Transverse colon (tissue), 4 donors: Measurements from ENCODE around the gene SH3RF1. TPM values are rescaled to one million over a fixed set of nuclear protein-coding genes. Genes with fewer than 3 reads are reported as not detected.

Experiments
- DNase-seq: peaks from one replicate; pipeline ENCODE4 v3.0.0-alpha.2; 2019
- H3K27ac ChIP-seq, 4 donors: fragments of 200-600 bp; sonication (generic); 2 replicates each; pipeline ENCODE4 v1.5.1; 2016 to 2018; ENCODE audit warnings: inconsistent platforms in 4 of 4
- H3K27me3 ChIP-seq: fragments of 200-600 bp; sonication (generic); 2 replicates; pipeline ENCODE4 v1.5.1; 2017; ENCODE audit warnings: inconsistent platforms
- H3K36me3 ChIP-seq, 4 donors: fragments of 200-600 bp; sonication (generic); 2 replicates each; pipeline ENCODE4 v1.5.1; 2017 to 2019; ENCODE audit warnings: inconsistent platforms in 4 of 4
- H3K4me1 ChIP-seq, 4 donors: fragments of 200-600 bp; sonication (generic); 2 replicates each; pipeline ENCODE4 v1.5.1; 2017 to 2020; ENCODE audit warnings: inconsistent platforms in 4 of 4
- H3K4me3 ChIP-seq, 4 donors: fragments of 200-600 bp; sonication (generic); 1 replicate in 1 of 4; 2 replicates in 3 of 4; pipeline versions ENCODE4 v1.5.1 to v1.6.1; 2017 to 2019; ENCODE audit warnings: inconsistent platforms in 4 of 4
- H3K9me3 ChIP-seq, 2 donors: fragments of 200-600 bp; sonication (generic); 2 replicates each; pipeline ENCODE4 v1.5.1; 2017 to 2019; ENCODE audit warnings: inconsistent platforms in 2 of 2
- EP300 ChIP-seq: sonication (generic); formaldehyde crosslinking; IDR thresholded peaks from one replicate; pipeline ENCODE4 v1.6.1; 2017; ENCODE audit warnings: antibody characterized with exemption, low read depth
- POLR2A ChIP-seq: fragments of 450-650 bp; IDR thresholded peaks from one replicate; pipeline ENCODE4 v1.6.1; 2016; ENCODE audit warnings: antibody characterized with exemption, mild to moderate bottlenecking, moderate library complexity
- POLR2AphosphoS5 ChIP-seq, 3 donors: sonication (generic); formaldehyde crosslinking; IDR thresholded peaks; one replicate each; pipeline ENCODE4 v1.6.1; 2016; ENCODE audit warnings: antibody characterized with exemption in 3 of 3
- WGBS, 2 donors: methylation state at CpG; one replicate each; pipeline ENCODE4 v1.1.5; 2018; ENCODE audit warnings: low coverage in 1 of 2; 5-methylcytosine and 5-hydroxymethylcytosine counted together
- in situ Hi-C, 4 donors: fragments of 200-750 bp; cut with MboI; loops; one replicate each; pipeline versions ENCODE4 v1.15.0 to v1.15.1; 2017; ENCODE audit warnings: low sequenced_read_pairs in 3 of 4, low pct_ligation_motif_present in 1 of 4, low pct_unique_long_range_greater_than_20kb in 1 of 4
- intact Hi-C: fragments of 100-400 bp; cut with DNase I; formaldehyde crosslinking; loops from one replicate; pipeline ENCODE4 v1.15.1; 2023; ENCODE audit warnings: low total_unique reads
- total RNA-seq, 4 donors: library from RNA; depleted of rRNA; stranded (reverse); fragments of >200 nt; gene quantifications; one replicate each; pipeline ENCODE4 v1.1.0, GENCODE V29; 2016
- TF ChIP-seq, protein P1 (sequence below), 5 experiments: fragments of 200-600 bp in 3 of 5; fragments of 450-650 bp in 2 of 5; sonication (generic) in 3 of 5; IDR thresholded peaks; 1 replicate in 2 of 5; 2 replicates in 3 of 5; pipeline ENCODE4 v1.5.1; 2016 to 2017; ENCODE audit warnings: antibody characterized with exemption in 5 of 5, inconsistent platforms in 3 of 5, mild to moderate bottlenecking in 2 of 5, moderate library complexity in 1 of 5

Gene SH3RF1
- total RNA-seq, 4 donors from 2014 or later = 49.0 to 63.4 (median 54.3) TPM

DNA sequence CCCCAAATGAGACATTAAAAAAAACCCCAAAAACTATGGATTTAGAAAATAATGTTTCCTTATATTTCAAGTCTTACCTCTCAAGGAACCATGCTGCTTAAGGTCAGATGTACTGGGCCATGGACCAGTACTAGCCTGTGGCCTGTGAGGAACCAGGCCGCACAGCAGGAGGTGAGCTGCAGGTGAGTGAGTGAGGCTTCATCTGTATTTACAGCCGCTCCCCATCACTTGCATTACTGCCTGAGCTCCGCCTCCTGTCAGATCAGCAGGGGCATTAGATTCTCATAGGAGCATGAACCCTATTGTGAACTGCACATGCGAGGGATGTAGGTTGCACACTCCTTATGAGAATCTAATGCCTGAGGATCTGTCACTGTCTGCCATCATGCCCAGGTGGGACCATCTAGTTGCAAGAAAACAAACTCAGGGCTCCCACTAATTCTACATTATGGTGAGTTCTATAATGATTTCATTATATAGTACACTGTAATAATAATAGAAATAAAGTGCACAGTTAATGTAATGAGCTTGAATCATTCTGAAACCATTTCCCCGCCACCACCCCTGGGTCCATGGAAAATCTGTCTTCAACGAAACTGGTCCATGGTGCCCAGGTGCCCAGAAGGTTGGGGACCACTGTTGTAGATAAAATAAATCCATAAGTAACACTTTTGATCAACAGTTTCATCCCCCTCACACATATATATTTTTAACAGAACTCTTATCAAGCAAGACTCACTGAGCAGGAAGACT lies 155.4 kb downstream of the SH3RF1 start:
- H3K27me3 ChIP-seq = no peaks in the 10 kb centered on the region
- in situ Hi-C loops (loop anchor here in 1 of 4 donors (25.0 kb wide), 1 partner anchor 372 kb away; no protein-coding TSS in a partner anchor), intact Hi-C loops (no loop called here)
- 68 to 81% methylated on average over 2 to 6 of the region's 6 CpGs for WGBS, 2 donors
- DNase-seq = peak; percentile 16
- no peak for TF ChIP-seq POLR2A
- no peak for TF ChIP-seq EP300
- no peak for TF ChIP-seq POLR2AphosphoS5 (IDR thresholded peaks at IDR 0.05)
- TF ChIP-seq, protein P1, sequence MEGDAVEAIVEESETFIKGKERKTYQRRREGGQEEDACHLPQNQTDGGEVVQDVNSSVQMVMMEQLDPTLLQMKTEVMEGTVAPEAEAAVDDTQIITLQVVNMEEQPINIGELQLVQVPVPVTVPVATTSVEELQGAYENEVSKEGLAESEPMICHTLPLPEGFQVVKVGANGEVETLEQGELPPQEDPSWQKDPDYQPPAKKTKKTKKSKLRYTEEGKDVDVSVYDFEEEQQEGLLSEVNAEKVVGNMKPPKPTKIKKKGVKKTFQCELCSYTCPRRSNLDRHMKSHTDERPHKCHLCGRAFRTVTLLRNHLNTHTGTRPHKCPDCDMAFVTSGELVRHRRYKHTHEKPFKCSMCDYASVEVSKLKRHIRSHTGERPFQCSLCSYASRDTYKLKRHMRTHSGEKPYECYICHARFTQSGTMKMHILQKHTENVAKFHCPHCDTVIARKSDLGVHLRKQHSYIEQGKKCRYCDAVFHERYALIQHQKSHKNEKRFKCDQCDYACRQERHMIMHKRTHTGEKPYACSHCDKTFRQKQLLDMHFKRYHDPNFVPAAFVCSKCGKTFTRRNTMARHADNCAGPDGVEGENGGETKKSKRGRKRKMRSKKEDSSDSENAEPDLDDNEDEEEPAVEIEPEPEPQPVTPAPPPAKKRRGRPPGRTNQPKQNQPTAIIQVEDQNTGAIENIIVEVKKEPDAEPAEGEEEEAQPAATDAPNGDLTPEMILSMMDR (IDR thresholded peaks at IDR 0.05) = no peak
- peak overlapping the region in 2 of 4 donors; percentile 51 to 54 for H3K27ac ChIP-seq
- peaks cover 0 to 25% (median 3%) of the 10 kb centered on the region in 4 donors for H3K36me3 ChIP-seq
- H3K9me3 ChIP-seq = no peaks in the 10 kb centered on the region
- no peak overlapping the region for H3K4me3 ChIP-seq
- H3K4me1 ChIP-seq = peaks cover 0 to 25% (median 17%) of the 10 kb centered on the region in 4 donors

GRCh38 chr4:169114341-169114974 lies 156.3 kb downstream of the SH3RF1 start:
- WGBS, 2 donors = 50 to 59% methylated on average over 3 of the region's 3 CpGs
- Histone ChIP-seq H3K27me3 (no peaks in the 10 kb centered on the region), H3K27ac (peak overlapping the region in 2 of 4 donors; percentile 51 to 54), H3K4me3 (no peak overlapping the region), H3K9me3 (no peaks in the 10 kb centered on the region), H3K4me1 (peaks cover 0 to 25% (median 17%) of the 10 kb centered on the region in 4 donors), H3K36me3 (peaks cover 0 to 28% (median 5%) of the 10 kb centered on the region in 4 donors)
- no peak for DNase-seq
- TF ChIP-seq POLR2AphosphoS5 (IDR thresholded peaks at IDR 0.05) (no peak), EP300 (no peak), POLR2A (no peak)
- TF ChIP-seq, protein P1 (IDR thresholded peaks at IDR 0.05) = no peak
- intact Hi-C loops (no loop called here), in situ Hi-C loops (loop anchor here in 1 of 4 donors (25.0 kb wide), 1 partner anchor 373 kb away; no protein-coding TSS in a partner anchor)

DNA sequence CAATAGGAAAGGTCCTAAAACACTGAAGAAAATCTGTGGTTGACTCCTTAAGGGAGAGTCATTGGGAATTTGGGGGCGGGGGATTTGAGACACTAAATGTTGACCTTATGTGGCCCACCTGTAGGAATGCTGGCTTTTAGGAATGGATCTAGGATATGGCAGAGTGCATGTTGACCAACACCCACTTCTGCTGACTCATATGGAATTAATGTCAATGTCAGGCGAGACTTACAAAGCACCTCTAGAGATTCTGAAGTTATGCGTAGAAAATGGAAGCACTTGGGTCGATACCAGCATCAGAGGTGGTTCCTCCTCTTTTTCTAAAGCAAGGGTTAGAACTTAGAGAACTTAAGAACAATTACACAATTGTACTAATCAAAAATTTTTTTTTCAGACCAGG lies 160.1 kb downstream of the SH3RF1 start:
- in situ Hi-C loops = loop anchor here in 1 of 4 donors (25.0 kb wide), 1 partner anchor 377 kb away; no protein-coding TSS in a partner anchor
- Histone ChIP-seq H3K9me3 (no peaks in the 10 kb centered on the region), H3K4me3 (no peak overlapping the region), H3K4me1 (peaks cover 0 to 18% (median 14%) of the 10 kb centered on the region in 4 donors), H3K36me3 (peaks cover 0 to 39% (median 15%) of the 10 kb centered on the region in 4 donors), H3K27me3 (no peaks in the 10 kb centered on the region), H3K27ac (no peak overlapping the region)
- intact Hi-C loops = no loop called here
- no peak for DNase-seq
- no peak for TF ChIP-seq POLR2AphosphoS5 (IDR thresholded peaks at IDR 0.05)
- no peak for TF ChIP-seq POLR2A
- TF ChIP-seq EP300 = no peak
- TF ChIP-seq, protein P1 (IDR thresholded peaks at IDR 0.05) = no peak
- WGBS, 2 donors = 95 to 97% methylated on average over 4 of the region's 4 CpGs

DNA sequence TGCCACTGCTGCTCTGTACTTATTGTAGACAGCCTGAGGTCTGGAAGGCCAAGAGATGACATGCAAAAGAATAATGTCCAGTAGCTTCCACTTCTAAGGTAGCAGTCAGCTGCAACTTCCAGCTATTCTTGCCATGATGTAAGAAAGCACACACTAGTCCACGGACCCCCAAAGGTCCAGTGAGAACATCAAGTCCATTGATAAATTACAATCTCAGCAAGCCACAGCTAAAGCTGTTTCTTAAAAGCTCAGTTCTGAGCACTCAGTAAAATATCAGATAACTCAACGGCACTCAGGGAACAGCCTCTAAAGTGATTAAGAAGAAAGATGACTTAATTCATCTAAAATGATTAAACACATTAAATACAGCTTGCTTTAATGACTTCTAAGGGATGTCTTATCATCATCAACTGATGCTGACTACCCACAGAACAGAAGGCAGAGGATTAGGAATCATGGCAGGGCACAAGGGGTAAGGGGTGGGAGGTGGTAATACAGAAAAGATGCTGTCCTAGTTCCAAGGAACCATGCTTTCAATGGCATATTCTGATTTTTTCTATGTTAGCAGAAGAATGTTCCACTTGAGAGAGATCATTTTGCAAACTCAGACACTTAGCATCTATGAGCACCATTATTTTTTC lies 161.6 kb downstream of the SH3RF1 start:
- in situ Hi-C loops (loop anchor here in 1 of 4 donors (25.0 kb wide), 1 partner anchor 378 kb away; no protein-coding TSS in a partner anchor), intact Hi-C loops (no loop called here)
- 88% methylated on average over 1 to 2 of the region's 2 CpGs for WGBS, 2 donors
- no peak for DNase-seq
- H3K4me3 ChIP-seq = no peak overlapping the region
- H3K36me3 ChIP-seq = peaks cover 0 to 45% (median 17%) of the 10 kb centered on the region in 4 donors
- no peaks in the 10 kb centered on the region for H3K9me3 ChIP-seq
- no peaks in the 10 kb centered on the region for H3K27me3 ChIP-seq
- H3K4me1 ChIP-seq = peaks cover 0 to 12% (median 7%) of the 10 kb centered on the region in 4 donors
- no peak for TF ChIP-seq EP300
- no peak for TF ChIP-seq POLR2A
- TF ChIP-seq, protein P1 (IDR thresholded peaks at IDR 0.05) = no peak
- TF ChIP-seq POLR2AphosphoS5 (IDR thresholded peaks at IDR 0.05) = no peak
- no peak overlapping the region for H3K27ac ChIP-seq
